C4-2B (cell line): ENCODE results near the gene ZIM2.

Experiments
- CTCF ChIP-seq: fragments of 450-650 bp; conservative IDR thresholded peaks from 2 replicates; pipeline ENCODE4 v1.5.1; 2017; ENCODE audit warnings: mild to moderate bottlenecking
- ZFX ChIP-seq: fragments of 450-650 bp; IDR thresholded peaks from 2 replicates; pipeline ENCODE4 v1.6.1; 2017

GRCh38 chr19:56822755-56823154 lies 17.8 kb downstream of the ZIM2 start:
- TF ChIP-seq CTCF (no peak), ZFX (no peak)
